Astrocyte of the spinal cord (primary cell): ENCODE results near the gene MAP2K3.
"Not testable (repeated sequence)": the region's sequence is repeated elsewhere in the genome, so short reads cannot be mapped to it uniquely, and the experiment has no call there.

Experiments used
- DNase-seq: peaks from one replicate; pipeline ENCODE4 v3.0.0; 2011; ENCODE audit warnings: low read depth, low spot score
- H3K4me3 ChIP-seq: 2 replicates; pipeline ENCODE4 v1.5.1; 2011; ENCODE audit warnings: low read depth, mild to moderate bottlenecking, low read length, moderate library complexity
- in situ Hi-C: cut with HindIII; loops from 2 replicates; pipeline ENCODE4 v1.10.0; 2017; ENCODE audit warnings: low sequenced_read_pairs
- TF ChIP-seq, protein P1 (sequence below): IDR thresholded peaks from 2 replicates; pipeline ENCODE4 v1.5.1; 2012; ENCODE audit warnings: low read depth, mild to moderate bottlenecking, low read length, inconsistent platforms

Gene MAP2K3

DNA sequence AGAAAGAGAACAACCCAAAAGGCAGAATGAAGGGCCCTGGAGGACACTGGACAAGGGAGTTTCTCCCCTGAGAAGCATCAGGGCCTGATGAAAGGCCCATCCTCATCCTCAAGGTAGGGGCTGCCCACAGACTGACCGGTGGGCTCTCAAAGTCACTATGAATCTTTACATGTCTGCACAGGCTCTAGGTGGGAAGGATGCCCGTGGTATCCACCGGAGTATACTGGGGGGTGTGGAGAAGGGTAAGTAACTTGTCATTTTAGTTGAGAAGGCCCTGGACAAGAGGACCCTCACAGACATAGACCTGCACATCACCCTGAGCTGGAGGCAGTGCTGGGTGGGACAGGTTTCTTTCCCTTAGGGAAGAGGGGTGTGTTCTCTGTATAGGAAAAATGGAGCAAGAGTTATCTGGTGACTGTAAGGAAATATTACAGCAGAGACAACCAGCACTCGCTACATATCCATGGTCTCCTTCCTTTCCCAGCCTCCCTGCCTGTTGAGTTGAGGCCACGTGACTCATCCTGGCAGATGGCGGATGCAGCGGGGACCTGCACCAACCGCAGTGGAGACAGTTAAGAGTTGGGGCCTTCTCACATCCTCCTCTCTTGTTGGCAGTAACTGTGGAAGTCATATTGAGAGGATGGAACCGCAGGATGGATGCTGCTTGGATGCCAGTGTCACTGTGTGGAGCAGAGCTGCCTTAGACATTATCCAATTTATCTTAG, 46.1 kb downstream of the MAP2K3 start:
- in situ Hi-C loops, result no loop called here
- TF ChIP-seq, protein P1, sequence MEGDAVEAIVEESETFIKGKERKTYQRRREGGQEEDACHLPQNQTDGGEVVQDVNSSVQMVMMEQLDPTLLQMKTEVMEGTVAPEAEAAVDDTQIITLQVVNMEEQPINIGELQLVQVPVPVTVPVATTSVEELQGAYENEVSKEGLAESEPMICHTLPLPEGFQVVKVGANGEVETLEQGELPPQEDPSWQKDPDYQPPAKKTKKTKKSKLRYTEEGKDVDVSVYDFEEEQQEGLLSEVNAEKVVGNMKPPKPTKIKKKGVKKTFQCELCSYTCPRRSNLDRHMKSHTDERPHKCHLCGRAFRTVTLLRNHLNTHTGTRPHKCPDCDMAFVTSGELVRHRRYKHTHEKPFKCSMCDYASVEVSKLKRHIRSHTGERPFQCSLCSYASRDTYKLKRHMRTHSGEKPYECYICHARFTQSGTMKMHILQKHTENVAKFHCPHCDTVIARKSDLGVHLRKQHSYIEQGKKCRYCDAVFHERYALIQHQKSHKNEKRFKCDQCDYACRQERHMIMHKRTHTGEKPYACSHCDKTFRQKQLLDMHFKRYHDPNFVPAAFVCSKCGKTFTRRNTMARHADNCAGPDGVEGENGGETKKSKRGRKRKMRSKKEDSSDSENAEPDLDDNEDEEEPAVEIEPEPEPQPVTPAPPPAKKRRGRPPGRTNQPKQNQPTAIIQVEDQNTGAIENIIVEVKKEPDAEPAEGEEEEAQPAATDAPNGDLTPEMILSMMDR, result no peak
- H3K4me3 ChIP-seq, result no peak overlapping the region

DNA sequence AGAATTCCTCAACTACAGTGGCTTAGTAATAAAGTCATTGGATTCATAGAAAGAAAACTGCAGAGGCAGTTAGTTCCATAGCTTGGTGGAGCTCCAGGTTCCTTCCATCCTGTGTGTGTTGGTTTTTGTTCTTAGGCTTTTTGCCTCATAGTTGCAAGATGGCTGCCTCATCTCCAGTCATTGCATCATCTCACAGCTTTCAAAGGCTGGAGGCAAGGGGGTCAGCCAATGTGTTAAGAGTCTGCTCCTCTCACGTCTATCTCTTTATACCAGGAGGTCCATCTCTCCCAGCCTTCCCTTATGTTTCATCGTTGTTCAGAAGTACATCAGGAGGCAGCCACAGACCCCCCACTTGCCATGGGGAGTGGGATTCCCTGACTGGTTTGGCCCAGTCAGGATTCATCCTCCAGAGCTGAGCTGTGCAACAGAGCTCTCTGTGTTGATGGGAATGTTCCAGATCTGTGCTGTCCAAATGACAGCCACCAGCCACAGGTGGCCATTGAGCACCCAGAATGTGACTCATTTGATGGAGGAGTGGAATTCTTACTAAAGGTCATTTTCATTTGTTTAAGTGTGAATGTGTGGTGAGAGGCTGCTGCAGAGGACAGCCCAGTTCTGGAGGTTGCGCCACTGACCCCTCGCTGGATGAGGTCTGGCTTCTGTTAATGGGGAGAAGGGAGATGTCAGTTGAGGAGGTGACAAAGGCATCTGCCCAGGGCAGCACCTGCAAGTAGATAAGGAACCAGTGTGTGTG, 52.2 kb downstream of the MAP2K3 start:
- DNase-seq, H3K4me3 ChIP-seq, in situ Hi-C loops: not testable (repeated sequence)

More for the DNA sequence above, 46.1 kb downstream of the MAP2K3 start:
- DNase-seq, result no peak

DNA sequence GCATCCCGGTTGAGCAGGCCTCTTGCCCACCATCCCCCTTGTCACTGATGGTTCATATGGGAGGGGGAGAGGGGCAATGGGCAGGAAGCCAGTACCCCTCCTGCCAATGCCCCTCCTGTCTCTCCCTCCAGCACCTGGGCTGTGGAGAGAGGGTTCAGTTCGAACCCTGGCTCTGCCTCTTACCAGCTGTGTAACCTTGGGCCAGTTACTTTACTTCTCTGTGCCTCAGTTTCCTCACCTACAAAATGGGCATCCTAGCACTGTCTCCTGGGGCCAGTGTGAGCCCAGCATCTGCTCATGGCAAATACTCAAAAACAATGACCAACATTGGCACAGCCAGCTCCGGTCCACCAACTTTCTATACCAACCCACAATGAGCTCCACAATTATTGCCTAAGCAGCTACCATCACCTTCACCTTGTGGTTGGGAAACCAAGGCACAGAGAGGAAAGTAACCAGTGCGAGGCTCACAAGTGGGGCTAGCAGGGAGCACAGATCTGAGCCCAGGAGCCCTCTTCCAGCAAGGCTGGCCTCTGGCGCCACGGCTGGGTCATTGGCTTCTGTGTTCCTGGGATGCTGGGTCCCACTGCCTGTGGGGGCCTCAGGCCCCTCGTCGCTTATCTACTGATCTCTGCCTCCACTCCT, 53.6 kb downstream of the MAP2K3 start:
- H3K4me3 ChIP-seq, in situ Hi-C loops, DNase-seq: not testable (repeated sequence)

DNA sequence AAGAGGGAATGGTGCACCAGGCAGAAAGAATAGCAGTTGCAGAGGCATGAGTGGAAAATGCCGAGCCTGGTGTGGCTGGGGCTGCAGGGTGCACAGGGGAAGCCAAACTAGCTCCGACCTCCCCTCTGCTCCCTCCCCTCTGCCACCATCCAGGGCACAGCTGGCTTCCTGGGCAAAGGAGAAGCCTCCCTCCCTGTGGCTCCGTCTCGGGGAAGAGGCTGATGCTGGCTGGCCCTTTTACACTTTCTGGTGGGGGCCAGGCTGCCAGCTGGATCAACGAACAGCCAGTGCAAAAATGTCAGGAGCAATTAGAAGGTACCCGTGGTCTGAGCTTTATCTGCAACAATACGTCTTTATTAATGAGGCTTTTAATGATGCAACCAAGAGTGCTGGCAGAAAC, 54.5 kb downstream of the MAP2K3 start:
- in situ Hi-C loops, result no loop called here
- DNase-seq, result no peak
- TF ChIP-seq, protein P1, result no peak

DNA sequence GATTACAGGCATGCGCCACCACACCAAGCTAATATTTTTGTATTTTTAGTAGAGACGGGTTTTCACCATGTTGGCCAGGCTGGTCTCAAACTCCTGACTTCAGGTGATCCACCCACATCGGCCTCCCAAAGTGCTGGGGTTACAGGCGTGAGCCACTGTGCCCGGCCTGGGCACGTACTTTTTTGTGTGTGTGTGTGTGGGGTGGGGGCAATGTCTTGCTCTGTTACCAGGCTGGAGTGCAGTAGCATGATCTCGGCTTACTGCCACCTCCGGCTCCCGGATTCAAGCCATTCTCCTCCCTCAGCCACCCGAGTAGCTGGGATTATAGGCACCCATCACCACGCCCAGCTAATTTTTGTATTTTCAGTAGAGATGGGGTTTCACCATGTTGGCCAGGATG, 55.1 kb downstream of the MAP2K3 start:
- H3K4me3 ChIP-seq, DNase-seq, in situ Hi-C loops: not testable (repeated sequence)

More for the DNA sequence above, 54.5 kb downstream of the MAP2K3 start:
- no peak overlapping the region for H3K4me3 ChIP-seq

DNA sequence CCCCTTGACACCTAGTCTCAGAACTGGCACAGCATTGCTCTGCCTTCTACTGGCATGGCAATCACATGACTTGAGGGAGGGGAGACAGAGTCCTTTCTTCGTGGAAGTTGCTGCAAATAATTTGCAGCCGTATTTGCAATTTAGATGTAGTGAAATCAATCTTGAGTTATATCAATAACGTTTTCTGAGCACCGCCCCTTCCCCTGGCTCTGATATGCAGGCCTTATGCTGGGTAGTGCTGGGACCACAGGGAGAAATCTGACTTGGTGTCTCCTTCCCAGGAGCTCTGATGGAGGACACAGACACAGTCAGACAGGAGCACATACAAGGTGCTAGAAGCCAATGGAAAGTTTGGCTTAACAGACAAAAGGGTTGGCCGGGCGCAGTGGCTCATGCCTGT, 55.9 kb downstream of the MAP2K3 start:
- in situ Hi-C loops, H3K4me3 ChIP-seq, DNase-seq: not testable (repeated sequence)

DNA sequence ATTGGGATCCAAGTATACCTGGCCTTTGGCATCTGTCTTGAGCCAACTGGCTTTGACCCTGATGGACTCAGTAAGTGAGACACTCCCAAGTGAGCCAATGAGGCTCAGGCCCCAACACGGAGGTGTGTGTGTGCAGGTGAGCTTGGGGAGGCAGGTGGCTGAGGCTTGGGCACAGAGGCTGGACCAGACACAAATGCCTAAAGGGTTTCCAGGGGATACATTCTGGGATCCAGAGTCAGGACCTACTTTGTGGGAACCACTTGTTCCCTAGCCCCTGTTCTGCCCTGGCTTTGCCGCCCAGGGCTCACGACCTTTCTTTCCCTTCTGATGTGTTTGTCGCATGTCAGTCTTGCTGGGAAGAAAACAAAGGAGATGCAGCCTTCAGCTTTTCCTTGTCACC, 56.8 kb downstream of the MAP2K3 start:
- in situ Hi-C loops, H3K4me3 ChIP-seq, DNase-seq: not testable (repeated sequence)

DNA sequence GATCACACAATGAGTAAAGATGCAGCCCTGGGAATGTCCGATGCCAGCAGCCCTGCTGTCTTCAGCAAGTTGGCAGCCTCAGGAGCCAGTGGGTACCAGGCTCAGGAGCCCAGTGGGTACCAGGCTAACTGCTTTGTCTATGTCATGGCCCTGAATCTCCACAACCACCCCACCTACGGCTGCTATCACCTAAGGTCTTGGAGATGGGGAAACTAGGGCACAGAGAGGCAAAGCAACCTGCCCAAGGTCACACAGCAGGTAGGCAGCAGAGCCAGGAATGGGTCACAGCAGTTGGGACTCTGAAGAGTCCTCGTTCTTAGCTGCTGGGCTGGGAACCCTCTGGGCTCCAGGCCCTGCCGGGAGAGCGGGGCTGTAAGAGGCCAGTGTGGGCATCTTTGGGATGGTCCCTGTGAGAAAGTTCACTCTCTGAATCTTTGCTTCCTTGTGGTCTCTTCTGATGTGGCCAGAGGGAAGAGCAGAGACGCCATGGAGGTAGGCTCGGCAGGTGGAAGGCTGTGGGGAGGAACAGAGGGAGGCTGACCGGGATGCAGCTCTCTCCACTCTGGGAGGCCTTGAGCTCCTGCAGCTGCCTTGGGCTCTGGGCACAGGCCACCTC, 57.5 kb downstream of the MAP2K3 start:
- in situ Hi-C loops, result not testable (repeated sequence)

DNA sequence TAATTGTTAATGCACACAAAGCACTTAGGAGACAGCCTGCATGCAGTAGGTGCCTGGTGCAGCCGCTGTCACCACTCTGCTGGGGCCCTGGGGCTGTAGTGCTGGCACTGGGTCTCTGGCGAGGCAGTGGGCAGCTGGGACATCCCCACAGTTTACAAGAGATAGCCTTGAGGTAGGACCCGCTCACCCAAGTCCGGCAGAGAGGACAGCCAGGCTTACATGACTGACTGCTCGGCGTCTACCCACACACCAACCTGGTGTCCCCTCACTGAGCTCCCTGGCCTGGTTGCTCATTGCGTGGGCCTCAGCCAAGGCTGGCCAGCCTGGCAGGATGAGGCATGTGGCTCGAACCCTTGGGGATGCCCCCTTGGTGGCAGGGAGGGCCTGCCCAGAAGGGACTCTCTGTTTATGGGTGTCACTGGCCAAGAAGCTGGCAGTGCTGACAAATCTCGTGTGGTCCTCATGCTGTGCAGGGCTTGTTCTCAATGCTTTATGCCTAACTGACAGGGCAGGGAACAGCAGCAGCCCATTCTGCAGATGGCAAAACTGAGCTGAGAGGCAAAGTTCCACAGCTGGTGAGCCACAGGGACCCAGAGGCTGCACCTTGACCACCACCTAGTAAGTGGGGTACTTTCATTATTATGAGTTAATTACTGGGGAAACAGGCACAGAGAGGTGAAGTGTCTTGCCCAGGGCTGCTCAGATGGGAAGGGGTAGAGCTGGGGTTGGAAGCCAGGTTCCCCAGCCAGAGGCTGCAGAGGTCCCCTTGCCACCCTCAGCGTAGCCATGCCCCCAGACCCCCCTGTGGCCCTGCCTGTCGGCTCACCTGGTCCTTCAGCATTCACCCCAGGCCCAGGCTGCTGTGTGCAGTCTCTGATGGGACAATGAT, 58.8 kb downstream of the MAP2K3 start:
- DNase-seq, H3K4me3 ChIP-seq, in situ Hi-C loops: not testable (repeated sequence)

More for the DNA sequence above, 57.5 kb downstream of the MAP2K3 start:
- not testable (repeated sequence) for H3K4me3 ChIP-seq, DNase-seq

DNA sequence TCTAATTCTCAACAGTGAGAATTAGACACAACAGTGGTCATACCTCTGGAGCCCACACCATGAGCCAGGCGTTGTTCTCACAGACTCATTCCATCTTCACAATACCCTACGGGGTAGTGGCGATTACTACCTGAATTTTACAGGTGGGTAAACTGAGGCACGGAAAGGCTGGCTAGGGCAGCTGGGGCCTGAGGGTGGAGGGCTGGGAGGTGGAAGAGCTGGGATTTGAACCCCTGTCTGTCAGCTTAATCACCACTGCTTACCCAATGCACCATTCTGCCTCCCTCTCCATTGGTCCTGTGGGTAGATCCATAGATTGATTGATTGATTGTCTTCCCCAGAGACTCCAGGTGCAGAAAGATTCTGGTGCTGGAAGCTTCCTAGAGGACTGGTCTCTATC, 60.3 kb downstream of the MAP2K3 start:
- H3K4me3 ChIP-seq, DNase-seq, in situ Hi-C loops: not testable (repeated sequence)
